Mammary epithelial cell (primary cell): ENCODE data around the gene MYO19.

ENCODE experiments used
- EZH2 ChIP-seq: IDR thresholded peaks from 2 replicates; pipeline ENCODE4 v1.6.1; 2012; ENCODE audit warnings: low read length, inconsistent platforms, borderline replicate concordance
- TF ChIP-seq, protein P1 (sequence below), 2 donors: IDR thresholded peaks in 1 of 2; conservative IDR thresholded peaks in 1 of 2; 2 replicates each; pipeline ENCODE4 v1.5.1; 2011 to 2012; ENCODE audit warnings: inconsistent platforms in 2 of 2, low read length in 2 of 2, mild to moderate bottlenecking in 2 of 2, control low read depth in 1 of 2, low read depth in 1 of 2; ENCODE audit not compliant: insufficient read depth in 1 of 2; ENCODE audit errors: extremely low read depth in 1 of 2

GRCh38 chr17:36525113-36525512, 9.6 kb downstream of the MYO19 start:
- TF ChIP-seq, protein P1, sequence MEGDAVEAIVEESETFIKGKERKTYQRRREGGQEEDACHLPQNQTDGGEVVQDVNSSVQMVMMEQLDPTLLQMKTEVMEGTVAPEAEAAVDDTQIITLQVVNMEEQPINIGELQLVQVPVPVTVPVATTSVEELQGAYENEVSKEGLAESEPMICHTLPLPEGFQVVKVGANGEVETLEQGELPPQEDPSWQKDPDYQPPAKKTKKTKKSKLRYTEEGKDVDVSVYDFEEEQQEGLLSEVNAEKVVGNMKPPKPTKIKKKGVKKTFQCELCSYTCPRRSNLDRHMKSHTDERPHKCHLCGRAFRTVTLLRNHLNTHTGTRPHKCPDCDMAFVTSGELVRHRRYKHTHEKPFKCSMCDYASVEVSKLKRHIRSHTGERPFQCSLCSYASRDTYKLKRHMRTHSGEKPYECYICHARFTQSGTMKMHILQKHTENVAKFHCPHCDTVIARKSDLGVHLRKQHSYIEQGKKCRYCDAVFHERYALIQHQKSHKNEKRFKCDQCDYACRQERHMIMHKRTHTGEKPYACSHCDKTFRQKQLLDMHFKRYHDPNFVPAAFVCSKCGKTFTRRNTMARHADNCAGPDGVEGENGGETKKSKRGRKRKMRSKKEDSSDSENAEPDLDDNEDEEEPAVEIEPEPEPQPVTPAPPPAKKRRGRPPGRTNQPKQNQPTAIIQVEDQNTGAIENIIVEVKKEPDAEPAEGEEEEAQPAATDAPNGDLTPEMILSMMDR (conservative IDR thresholded peaks at IDR 0.05 in 1 of 2, IDR thresholded peaks at IDR 0.05 in 1 of 2; ENCODE audit: extremely low read depth in 1 of 2, insufficient read depth in 1 of 2, low read depth in 1 of 2, low read length in 2 of 2): no peak
- TF ChIP-seq EZH2: no peak
